SK-N-SH treated with all-trans-retinoic acid at 6 μM for 48 hours (cell line): ENCODE results near the gene C1QTNF4.
"Not testable (repeated sequence)": the region's sequence is repeated elsewhere in the genome, so short reads cannot be mapped to it uniquely, and the experiment has no call there.

Source experiments
- ATAC-seq: fragments of 200-7000 bp; cut with Tn5 transposase; 3 replicates; pipeline ENCODE4 v1.9.1; 2020; ENCODE audit warnings: mild to moderate bottlenecking, moderate library complexity
- CSDC2 ChIP-seq: fragments of 250-450 bp; sonication (Bioruptor Pico); IDR thresholded peaks from 2 replicates; pipeline ENCODE4 v1.5.0; 2020; ENCODE audit warnings: mild to moderate bottlenecking, moderate library complexity
- CSRNP3 ChIP-seq: fragments of 250-450 bp; sonication (Bioruptor Pico); IDR thresholded peaks from 2 replicates; pipeline ENCODE4 v1.5.1; 2021; ENCODE audit warnings: mild to moderate bottlenecking, moderate library complexity
- ESRRG ChIP-seq: fragments of 250-450 bp; sonication (Bioruptor Pico); IDR thresholded peaks from 2 replicates; pipeline ENCODE4 v1.6.1; 2021; ENCODE audit warnings: mild to moderate bottlenecking
- ISL1 ChIP-seq: fragments of 250-450 bp; sonication (Bioruptor Pico); IDR thresholded peaks from 2 replicates; pipeline ENCODE4 v2.1.2; 2022; ENCODE audit warnings: mild to moderate bottlenecking, moderate library complexity
- OSR1 ChIP-seq: fragments of 250-450 bp; sonication (Bioruptor Pico); IDR thresholded peaks from 2 replicates; pipeline ENCODE4 v1.8.0; 2022; ENCODE audit warnings: moderate library complexity, mild to moderate bottlenecking, inconsistent platforms
- PPARA ChIP-seq: fragments of 250-450 bp; sonication (Bioruptor Pico); IDR thresholded peaks from 2 replicates; pipeline ENCODE4 v1.5.0; 2020; ENCODE audit warnings: mild to moderate bottlenecking, borderline replicate concordance
- RARB ChIP-seq: fragments of 250-450 bp; sonication (Bioruptor Pico); IDR thresholded peaks from 2 replicates; pipeline ENCODE4 v1.8.0; 2021; ENCODE audit warnings: mild to moderate bottlenecking, moderate library complexity
- TCF4 ChIP-seq: fragments of 250-450 bp; sonication (Bioruptor Pico); IDR thresholded peaks from 2 replicates; pipeline ENCODE4 v1.8.0; 2021; ENCODE audit warnings: mild to moderate bottlenecking, moderate library complexity, borderline replicate concordance
- ZC3H10 ChIP-seq: fragments of 250-450 bp; sonication (Bioruptor Pico); IDR thresholded peaks from 2 replicates; pipeline ENCODE4 v1.5.1; 2021; ENCODE audit warnings: mild to moderate bottlenecking, moderate library complexity
- ZNF70 ChIP-seq: fragments of 450-650 bp; formaldehyde crosslinking; IDR thresholded peaks from 2 replicates; pipeline ENCODE4 v1.5.0; 2020; ENCODE audit warnings: mild to moderate bottlenecking, moderate library complexity
- TF ChIP-seq, protein P1 (sequence below): fragments of 250-450 bp; sonication (Bioruptor Pico); IDR thresholded peaks from 2 replicates; pipeline ENCODE4 v1.5.0; 2020; ENCODE audit warnings: mild to moderate bottlenecking, moderate library complexity

The C1QTNF4 gene

DNA sequence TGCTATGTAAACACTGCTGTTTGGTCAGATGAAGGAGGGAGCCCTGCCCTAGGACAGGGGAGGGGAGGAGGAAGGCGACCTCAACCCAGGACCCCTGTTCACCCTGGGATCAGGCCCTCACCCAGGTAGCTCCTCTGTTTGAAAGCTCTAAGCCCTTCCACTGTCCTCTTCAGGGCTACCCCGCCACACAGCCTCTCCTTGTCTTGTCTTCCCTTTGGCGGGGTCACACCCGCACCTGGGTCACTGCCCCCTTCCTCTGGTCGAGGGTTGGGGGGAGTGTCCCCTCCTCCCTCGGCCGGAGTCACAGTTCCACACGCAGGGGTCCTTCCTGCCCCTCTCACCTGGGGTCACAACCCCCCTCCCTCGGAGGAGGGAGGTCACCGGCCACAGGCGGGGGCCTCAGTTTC is 29.3 kb downstream of the C1QTNF4 start:
- peak; percentile 11; the same call in 2 of the 3 replicates for ATAC-seq
- TF ChIP-seq PPARA (CRISPR knock-in tag) = no peak
- TF ChIP-seq OSR1 = no peak
- no peak for TF ChIP-seq ZC3H10 (CRISPR knock-in tag)
- no peak for TF ChIP-seq ESRRG (CRISPR knock-in tag)
- TF ChIP-seq, protein P1, sequence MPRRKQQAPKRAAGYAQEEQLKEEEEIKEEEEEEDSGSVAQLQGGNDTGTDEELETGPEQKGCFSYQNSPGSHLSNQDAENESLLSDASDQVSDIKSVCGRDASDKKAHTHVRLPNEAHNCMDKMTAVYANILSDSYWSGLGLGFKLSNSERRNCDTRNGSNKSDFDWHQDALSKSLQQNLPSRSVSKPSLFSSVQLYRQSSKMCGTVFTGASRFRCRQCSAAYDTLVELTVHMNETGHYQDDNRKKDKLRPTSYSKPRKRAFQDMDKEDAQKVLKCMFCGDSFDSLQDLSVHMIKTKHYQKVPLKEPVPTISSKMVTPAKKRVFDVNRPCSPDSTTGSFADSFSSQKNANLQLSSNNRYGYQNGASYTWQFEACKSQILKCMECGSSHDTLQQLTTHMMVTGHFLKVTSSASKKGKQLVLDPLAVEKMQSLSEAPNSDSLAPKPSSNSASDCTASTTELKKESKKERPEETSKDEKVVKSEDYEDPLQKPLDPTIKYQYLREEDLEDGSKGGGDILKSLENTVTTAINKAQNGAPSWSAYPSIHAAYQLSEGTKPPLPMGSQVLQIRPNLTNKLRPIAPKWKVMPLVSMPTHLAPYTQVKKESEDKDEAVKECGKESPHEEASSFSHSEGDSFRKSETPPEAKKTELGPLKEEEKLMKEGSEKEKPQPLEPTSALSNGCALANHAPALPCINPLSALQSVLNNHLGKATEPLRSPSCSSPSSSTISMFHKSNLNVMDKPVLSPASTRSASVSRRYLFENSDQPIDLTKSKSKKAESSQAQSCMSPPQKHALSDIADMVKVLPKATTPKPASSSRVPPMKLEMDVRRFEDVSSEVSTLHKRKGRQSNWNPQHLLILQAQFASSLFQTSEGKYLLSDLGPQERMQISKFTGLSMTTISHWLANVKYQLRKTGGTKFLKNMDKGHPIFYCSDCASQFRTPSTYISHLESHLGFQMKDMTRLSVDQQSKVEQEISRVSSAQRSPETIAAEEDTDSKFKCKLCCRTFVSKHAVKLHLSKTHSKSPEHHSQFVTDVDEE = no peak
- TF ChIP-seq ISL1 (CRISPR knock-in tag) = no peak
- TF ChIP-seq TCF4 (CRISPR knock-in tag) = no peak
- no peak for TF ChIP-seq CSDC2 (CRISPR knock-in tag)

- not testable (repeated sequence) for ATAC-seq
Observed at GRCh38 chr11:47564366-47564765, 29.8 kb downstream of the C1QTNF4 start.

DNA sequence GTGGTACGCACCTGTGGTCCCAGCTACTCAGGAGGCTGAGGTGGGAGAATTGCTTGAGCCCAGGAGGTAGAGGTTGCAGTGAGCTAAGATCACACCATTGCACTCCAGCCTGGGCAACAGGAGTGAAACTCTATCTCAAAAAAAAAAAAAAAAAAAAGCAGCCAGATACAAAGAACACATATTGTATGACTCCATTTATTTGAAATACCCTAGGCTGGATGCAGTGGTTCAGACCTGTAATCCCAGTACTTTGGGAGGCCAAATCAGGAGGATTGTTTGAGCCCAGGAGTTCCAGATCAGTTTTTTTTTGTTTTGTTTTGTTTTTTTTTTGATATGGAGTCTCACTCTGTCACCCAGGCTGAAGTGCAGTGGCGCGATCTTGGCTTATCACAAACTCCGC is 31.8 kb downstream of the C1QTNF4 start:
- ATAC-seq = not testable (repeated sequence)

GRCh38 chr11:47560426-47560825 is 33.8 kb downstream of the C1QTNF4 start:
- no peak for ATAC-seq

GRCh38 chr11:47558695-47559094 is 35.5 kb downstream of the C1QTNF4 start:
- ATAC-seq = no peak
- TF ChIP-seq, protein P1 = no peak
- TF ChIP-seq ZNF70 (CRISPR knock-in tag) = no peak
- TF ChIP-seq, all 23 proteins: peak for 0

More at GRCh38 chr11:47560426-47560825, 33.8 kb downstream of the C1QTNF4 start:
- no peak for TF ChIP-seq OSR1
- TF ChIP-seq RARB (CRISPR knock-in tag) = no peak
- no peak for TF ChIP-seq CSRNP3

- not testable (repeated sequence) for ATAC-seq
Observed at GRCh38 chr11:47557004-47557403, 37.2 kb downstream of the C1QTNF4 start.

GRCh38 chr11:47553406-47553743 is 40.8 kb downstream of the C1QTNF4 start:
- TF ChIP-seq CSRNP3 = peak; percentile 10; the same call in 1 of the 2 replicates
- TF ChIP-seq RARB (CRISPR knock-in tag) = no peak

More at GRCh38 chr11:47553406-47553743, 40.8 kb downstream of the C1QTNF4 start:
- peak; percentile 67 for ATAC-seq
